NCI-H774 (cell line): Measurements from ENCODE around the gene ADARB2.

Source experiments
- DNase-seq: peaks from one replicate; lab custom pipeline; 2025; lab: John Stamatoyannopoulos, UW

The ADARB2 gene

DNA sequence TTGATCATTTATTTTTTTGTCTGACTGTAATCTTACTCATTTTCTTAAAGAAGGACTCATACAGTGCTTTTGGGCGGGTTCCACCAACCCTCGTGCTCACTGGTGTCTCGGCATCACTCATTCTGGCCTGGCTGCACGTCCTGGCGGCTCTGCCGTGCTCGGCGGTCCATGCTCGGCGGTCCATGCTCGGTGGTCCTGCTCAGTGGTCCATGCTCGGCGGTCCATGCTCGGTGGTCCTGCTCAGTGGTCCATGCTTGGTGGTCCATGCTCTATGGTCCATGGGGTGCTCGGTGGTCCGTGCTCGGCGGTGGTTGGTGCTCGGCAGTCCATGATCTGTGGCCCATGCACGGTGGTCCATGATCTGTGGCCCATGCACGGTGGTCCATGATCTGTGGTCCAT, 608.7 kb downstream of the ADARB2 start:
- DNase-seq, result no peak

DNA sequence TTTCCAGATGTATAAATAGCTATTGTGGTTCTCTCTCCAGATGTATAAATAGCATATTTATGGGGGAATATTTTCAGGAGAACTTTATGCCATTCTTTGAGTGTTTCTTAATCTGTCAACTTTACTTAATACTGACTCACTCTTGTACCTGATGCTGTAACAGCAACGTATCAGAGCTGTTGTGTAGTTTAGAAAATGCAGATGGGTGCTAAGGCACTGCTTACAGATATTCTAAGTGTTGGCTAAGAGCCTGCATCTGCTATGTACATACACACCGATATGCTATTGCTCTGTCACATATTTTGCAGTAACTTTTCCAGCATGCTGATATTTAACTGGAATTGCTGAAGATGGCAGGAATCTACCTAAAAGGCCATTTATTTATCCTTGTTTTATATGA, 609.2 kb downstream of the ADARB2 start:
- DNase-seq, result no peak

DNA sequence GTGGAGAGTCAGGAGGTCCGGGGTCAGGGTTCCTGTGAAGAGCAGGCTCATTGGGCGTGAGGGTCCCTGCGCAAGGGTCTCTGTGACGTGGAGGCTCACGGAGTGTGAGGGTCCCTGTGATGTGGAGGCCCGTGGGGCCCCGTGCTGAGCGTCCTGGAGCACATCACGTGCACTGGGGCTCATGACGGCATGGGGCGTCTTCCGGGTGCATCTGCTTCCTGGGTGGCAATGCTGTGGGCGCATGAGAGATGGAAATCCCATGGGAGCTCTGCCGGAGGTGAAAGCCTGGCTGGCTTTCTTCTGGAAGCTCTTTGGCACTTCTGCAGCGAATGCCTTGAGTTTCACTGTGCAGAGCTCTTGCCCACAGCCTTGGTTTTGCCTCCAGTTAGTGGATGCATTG, 609.7 kb downstream of the ADARB2 start:
- DNase-seq, result no peak
